Brain microvascular endothelial cell (primary cell): ENCODE results near the gene NCLN.
"Not testable (repeated sequence)": the region's sequence is repeated elsewhere in the genome, so short reads cannot be mapped to it uniquely, and the experiment has no call there.

Experiments
- DNase-seq: peaks from one replicate; pipeline ENCODE4 v3.0.0-alpha.2; 2020
- H3K27ac ChIP-seq: fragments of 250-450 bp; sonication (Bioruptor Pico); 2 replicates; pipeline ENCODE4 v1.5.1; 2020; ENCODE audit warnings: mild to moderate bottlenecking, moderate library complexity
- H3K27me3 ChIP-seq: fragments of 250-450 bp; sonication (Bioruptor Pico); replicated peaks from 2 replicates; pipeline ENCODE4 v1.5.1; 2020; ENCODE audit warnings: mild to moderate bottlenecking
- H3K36me3 ChIP-seq: fragments of 250-450 bp; sonication (Bioruptor Pico); replicated peaks from 2 replicates; pipeline ENCODE4 v1.5.1; 2020; ENCODE audit warnings: mild to moderate bottlenecking
- H3K4me3 ChIP-seq: 2 replicates; pipeline ENCODE4 v1.5.1; 2011; ENCODE audit warnings: low read depth, mild to moderate bottlenecking, control low read depth, low read length, moderate library complexity
- CTCF ChIP-seq: IDR thresholded peaks from 2 replicates; pipeline ENCODE4 v1.5.1; 2011; ENCODE audit warnings: low read depth, mild to moderate bottlenecking, moderate library complexity, low read length, control low read depth, inconsistent platforms; ENCODE audit errors: missing control alignments
- in situ Hi-C: cut with HindIII; loops from 2 replicates; pipeline ENCODE4 v1.10.0; 2017; ENCODE audit warnings: low sequenced_read_pairs, low pct_ligation_motif_present

NCLN gene

GRCh38 chr19:3201911-3202310, 16.2 kb downstream of the NCLN start:
- no peak for TF ChIP-seq CTCF
- DNase-seq, result no peak
- Histone ChIP-seq H3K27ac (no peak overlapping the region), H3K4me3 (no peak overlapping the region), H3K27me3 (no peaks in the 10 kb centered on the region), H3K36me3 (peaks cover 17% of the 10 kb centered on the region)
- in situ Hi-C loops, result no loop called here

DNA sequence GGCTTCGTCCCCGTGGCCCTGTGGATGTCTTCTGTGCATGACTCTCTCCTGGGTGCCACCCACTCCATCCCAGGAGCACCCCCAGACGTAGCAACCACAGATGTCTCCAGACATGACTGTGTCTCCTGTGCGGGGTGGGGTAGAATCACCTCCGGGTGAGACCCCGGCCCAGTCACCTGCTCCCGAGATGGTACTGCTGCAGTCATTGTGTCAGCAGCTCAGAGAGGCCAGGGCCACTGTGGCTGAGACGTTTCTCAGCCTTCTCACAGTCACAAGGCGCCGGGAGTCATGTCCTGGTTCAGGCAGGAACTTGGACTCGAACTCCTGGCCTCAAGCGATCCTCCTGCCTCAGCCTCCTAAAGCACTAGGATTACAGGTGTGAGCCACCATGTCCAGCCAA, 16.6 kb downstream of the NCLN start:
- in situ Hi-C loops, result no loop called here
- H3K36me3 ChIP-seq, result peaks cover 19% of the 10 kb centered on the region

DNA sequence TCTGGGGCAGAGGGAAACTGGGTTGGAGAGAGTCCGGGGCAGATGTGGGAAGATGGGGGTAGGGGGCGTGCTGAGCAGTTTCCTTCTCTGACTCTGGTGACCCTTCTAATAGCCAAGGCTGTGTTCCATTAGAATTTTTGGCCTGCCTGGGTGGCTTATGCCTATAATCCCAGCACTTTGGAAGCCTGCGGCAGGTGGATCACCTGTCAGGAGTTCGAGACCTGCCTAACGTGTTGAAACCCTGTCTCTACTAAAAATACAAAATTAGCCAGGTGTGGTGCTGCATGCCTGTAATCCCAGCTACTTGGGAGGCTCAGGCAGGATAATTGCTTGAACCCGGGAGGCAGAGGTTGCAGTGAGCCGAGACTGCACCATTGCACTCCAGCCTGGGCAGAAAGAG, 17.2 kb downstream of the NCLN start:
- peaks cover 24% of the 10 kb centered on the region for H3K36me3 ChIP-seq
- DNase-seq, H3K27me3 ChIP-seq, H3K4me3 ChIP-seq, H3K27ac ChIP-seq, in situ Hi-C loops: not testable (repeated sequence)

More for the DNA sequence above, 16.6 kb downstream of the NCLN start:
- H3K27me3 ChIP-seq, result no peaks in the 10 kb centered on the region
- no peak overlapping the region for H3K27ac ChIP-seq
- no peak for TF ChIP-seq CTCF
- no peak overlapping the region for H3K4me3 ChIP-seq
- no peak for DNase-seq

GRCh38 chr19:3203805-3204645, 18.3 kb downstream of the NCLN start:
- peaks cover 27% of the 10 kb centered on the region for H3K36me3 ChIP-seq
- DNase-seq, result no peak
- TF ChIP-seq CTCF, result no peak
- no peak overlapping the region for H3K4me3 ChIP-seq
- no peak overlapping the region for H3K27ac ChIP-seq
- in situ Hi-C loops, result no loop called here
- H3K27me3 ChIP-seq, result no peaks in the 10 kb centered on the region

DNA sequence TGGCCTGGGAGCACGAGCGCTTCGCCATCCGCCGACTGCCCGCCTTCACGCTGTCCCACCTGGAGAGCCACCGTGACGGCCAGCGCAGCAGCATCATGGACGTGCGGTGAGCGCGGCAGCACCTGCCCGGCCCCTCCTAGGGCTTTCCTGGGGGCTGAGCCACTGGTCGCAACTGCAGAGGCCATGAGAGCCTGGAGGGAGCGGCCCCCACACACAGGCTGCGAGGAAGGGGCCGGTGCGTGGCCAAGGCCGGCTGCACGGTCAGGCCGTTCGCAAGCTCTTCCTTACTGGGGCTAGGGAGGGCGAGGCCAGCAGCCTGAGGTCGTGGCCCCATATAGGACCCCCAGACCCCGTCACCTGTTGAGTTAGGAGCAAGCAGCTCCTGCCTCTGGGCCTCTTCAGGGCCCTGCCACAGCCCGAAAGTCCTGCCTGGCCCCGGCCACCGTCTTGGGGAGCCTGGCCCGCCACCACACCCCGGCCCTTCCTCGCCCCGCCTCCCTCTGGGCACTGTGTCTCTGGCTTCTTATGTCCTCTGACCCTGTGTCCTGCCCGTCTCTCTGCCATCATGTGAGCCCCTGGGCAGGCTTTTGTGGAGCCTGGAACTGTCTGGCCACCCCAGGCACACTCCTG, 19.0 kb downstream of the NCLN start:
- no peak overlapping the region for H3K27ac ChIP-seq
- no peak for TF ChIP-seq CTCF
- no peak for DNase-seq
- no peak overlapping the region for H3K4me3 ChIP-seq
- H3K27me3 ChIP-seq, result no peaks in the 10 kb centered on the region
- in situ Hi-C loops, result no loop called here
- H3K36me3 ChIP-seq, result peaks cover 27% of the 10 kb centered on the region

DNA sequence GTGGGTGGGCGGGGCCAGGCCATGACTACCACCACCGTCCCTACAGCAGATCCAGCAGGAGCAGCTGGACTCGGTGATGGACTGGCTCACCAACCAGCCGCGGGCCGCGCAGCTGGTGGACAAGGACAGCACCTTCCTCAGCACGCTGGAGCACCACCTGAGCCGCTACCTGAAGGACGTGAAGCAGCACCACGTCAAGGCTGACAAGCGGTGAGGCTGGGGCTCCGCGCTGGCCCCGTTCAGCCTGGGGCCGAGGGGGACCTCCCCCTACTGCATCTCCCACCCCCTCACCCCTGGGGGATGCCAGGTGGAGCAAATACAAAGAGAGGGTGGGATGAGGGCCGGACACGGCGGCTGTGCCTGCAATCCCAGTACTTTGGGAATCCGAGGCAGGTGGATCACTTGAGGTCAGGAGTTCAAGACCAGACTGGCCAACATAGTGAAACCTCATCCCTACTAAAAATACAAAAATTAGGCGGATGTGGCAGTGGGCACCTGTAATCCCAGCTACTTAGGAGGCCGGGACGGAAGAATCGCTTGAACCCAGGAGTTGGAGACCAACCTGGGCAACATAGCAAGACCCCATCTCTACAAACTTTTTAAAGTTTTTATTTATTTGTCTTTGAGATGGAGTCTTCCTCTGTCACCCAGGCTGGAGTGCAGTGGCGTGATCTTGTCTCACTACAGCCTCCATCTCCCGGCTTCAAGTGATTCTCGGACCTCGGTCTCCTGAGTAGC, 20.7 kb downstream of the NCLN start:
- in situ Hi-C loops, result no loop called here
- TF ChIP-seq CTCF, result no peak
- Histone ChIP-seq H3K4me3 (no peak overlapping the region), H3K27me3 (no peaks in the 10 kb centered on the region), H3K27ac (no peak overlapping the region), H3K36me3 (peaks cover 27% of the 10 kb centered on the region)
- no peak for DNase-seq
